Ascending aorta (tissue), 2 donors: ENCODE results near the gene WASHC4. TPM values are rescaled to one million over a fixed set of nuclear protein-coding genes. Genes with fewer than 3 reads are reported as not detected.

ENCODE experiments used
- DNase-seq, 2 donors: peaks; one replicate each; pipeline ENCODE4 v3.0.0-alpha.2; 2019; ENCODE audit warnings: low spot score in 2 of 2
- H3K27ac ChIP-seq, 2 donors: fragments of 200-600 bp; sonication (generic); one replicate each; pipeline ENCODE4 v1.5.1; 2016 to 2017; ENCODE audit warnings: mild to moderate bottlenecking in 1 of 2
- H3K27me3 ChIP-seq: fragments of 200-600 bp; sonication (generic); one replicate; pipeline ENCODE4 v1.5.1; 2017
- H3K36me3 ChIP-seq, 2 donors: fragments of 200-600 bp; sonication (generic); one replicate each; pipeline ENCODE4 v1.5.1; 2016
- H3K4me1 ChIP-seq, 2 donors: fragments of 200-600 bp; sonication (generic); one replicate each; pipeline ENCODE4 v1.5.1; 2016 to 2017; ENCODE audit warnings: mild to moderate bottlenecking in 1 of 2
- H3K4me3 ChIP-seq, 2 donors: fragments of 200-600 bp; sonication (generic); one replicate each; pipeline ENCODE4 v1.5.1; 2016 to 2017; ENCODE audit warnings: mild to moderate bottlenecking in 1 of 2
- H3K9me3 ChIP-seq, 2 donors: fragments of 200-600 bp; sonication (generic); one replicate each; pipeline ENCODE4 v1.5.1; 2016
- intact Hi-C: fragments of 100-400 bp; cut with DNase I; formaldehyde crosslinking; loops from one replicate; pipeline ENCODE4 v1.15.1; 2023
- total RNA-seq: library from RNA; depleted of rRNA; stranded (reverse); fragments of >200 nt; gene quantifications from one replicate; pipeline ENCODE4 v1.1.0, GENCODE V29; 2016
- TF ChIP-seq, protein P1 (sequence below), 3 experiments: fragments of 200-600 bp in 2 of 3; fragments of 450-650 bp in 1 of 3; sonication (generic) in 2 of 3; IDR thresholded peaks; one replicate each; pipeline ENCODE4 v1.5.1; 2016 to 2019; ENCODE audit warnings: antibody characterized with exemption in 3 of 3, mild to moderate bottlenecking in 1 of 3, moderate library complexity in 1 of 3

Gene WASHC4
- total RNA-seq, 1 donor from 2014 or later, result 22.8 TPM

DNA sequence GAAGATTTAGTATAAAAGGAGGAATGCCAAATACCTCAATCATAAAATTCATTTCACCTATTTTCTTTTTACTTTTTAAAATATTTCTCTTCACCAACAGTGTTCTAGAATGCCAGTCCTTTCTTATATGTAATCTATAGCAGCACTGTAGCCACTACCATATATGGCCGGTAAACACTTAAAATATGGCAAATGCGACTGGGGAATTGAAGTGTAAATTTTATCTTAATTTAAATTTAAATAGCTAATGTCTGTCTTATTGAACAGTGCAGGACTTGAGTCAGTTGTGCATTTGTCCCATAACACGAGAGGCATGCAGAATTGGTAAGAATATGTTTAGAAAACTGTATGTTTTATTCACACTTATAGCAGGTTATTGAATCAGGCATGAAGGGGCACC, 50.1 kb downstream of the WASHC4 start:
- intact Hi-C loops, result no loop called here
- TF ChIP-seq, protein P1, sequence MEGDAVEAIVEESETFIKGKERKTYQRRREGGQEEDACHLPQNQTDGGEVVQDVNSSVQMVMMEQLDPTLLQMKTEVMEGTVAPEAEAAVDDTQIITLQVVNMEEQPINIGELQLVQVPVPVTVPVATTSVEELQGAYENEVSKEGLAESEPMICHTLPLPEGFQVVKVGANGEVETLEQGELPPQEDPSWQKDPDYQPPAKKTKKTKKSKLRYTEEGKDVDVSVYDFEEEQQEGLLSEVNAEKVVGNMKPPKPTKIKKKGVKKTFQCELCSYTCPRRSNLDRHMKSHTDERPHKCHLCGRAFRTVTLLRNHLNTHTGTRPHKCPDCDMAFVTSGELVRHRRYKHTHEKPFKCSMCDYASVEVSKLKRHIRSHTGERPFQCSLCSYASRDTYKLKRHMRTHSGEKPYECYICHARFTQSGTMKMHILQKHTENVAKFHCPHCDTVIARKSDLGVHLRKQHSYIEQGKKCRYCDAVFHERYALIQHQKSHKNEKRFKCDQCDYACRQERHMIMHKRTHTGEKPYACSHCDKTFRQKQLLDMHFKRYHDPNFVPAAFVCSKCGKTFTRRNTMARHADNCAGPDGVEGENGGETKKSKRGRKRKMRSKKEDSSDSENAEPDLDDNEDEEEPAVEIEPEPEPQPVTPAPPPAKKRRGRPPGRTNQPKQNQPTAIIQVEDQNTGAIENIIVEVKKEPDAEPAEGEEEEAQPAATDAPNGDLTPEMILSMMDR (IDR thresholded peaks at IDR 0.05), result no peak
- no peak for DNase-seq
- Histone ChIP-seq H3K9me3 (no peaks in the 10 kb centered on the region), H3K4me1 (no peaks in the 10 kb centered on the region), H3K4me3 (no peak overlapping the region), H3K27ac (no peak overlapping the region), H3K27me3 (no peaks in the 10 kb centered on the region), H3K36me3 (peaks cover 44 to 69% of the 10 kb centered on the region in 2 donors)

DNA sequence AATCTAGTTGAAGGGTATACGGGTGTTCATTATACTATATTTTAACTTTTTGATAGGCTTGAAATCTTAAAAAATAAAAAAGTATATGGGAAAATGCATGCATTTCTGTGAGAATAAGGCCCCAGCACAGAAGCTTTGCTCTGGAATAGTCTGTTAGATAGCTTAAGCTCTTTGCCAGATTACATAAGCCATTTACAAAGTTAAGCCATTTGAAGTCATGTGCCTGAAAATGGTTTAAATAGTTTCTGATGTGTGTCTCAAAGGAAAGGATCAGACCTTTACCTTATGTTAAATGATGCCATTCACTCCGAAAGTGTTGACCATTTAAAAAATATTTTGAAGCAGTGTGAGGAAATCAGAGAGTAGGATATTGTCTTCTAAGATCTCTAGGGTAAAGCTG, 51.3 kb downstream of the WASHC4 start:
- TF ChIP-seq, protein P1 (IDR thresholded peaks at IDR 0.05), result no peak
- H3K27ac ChIP-seq, result no peak overlapping the region
- no peaks in the 10 kb centered on the region for H3K9me3 ChIP-seq
- no peaks in the 10 kb centered on the region for H3K4me1 ChIP-seq
- no peaks in the 10 kb centered on the region for H3K27me3 ChIP-seq
- intact Hi-C loops, result no loop called here
- H3K4me3 ChIP-seq, result no peak overlapping the region
- peaks cover 40 to 71% of the 10 kb centered on the region in 2 donors for H3K36me3 ChIP-seq
- DNase-seq, result no peak

DNA sequence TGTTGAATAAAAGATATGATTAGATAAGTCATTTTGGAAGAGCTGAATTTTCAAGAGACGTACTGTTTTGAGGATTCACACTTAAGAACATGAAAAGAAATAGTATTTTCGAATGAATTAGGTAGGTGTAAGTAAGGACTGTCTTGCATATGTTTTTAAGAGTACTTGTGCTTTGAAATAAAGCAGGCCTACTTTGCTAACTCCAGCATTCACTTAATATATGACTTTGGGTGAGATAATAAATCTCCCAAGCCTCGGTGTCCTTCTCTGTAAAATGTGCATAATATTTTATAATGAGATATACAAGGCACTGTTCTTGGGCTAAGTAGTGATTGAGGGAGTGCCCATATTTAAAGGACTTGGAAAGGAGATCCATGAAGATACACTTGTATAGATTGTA, 54.6 kb downstream of the WASHC4 start:
- Histone ChIP-seq H3K27ac (no peak overlapping the region), H3K27me3 (no peaks in the 10 kb centered on the region), H3K36me3 (peaks cover 52 to 83% of the 10 kb centered on the region in 2 donors), H3K4me1 (no peaks in the 10 kb centered on the region), H3K9me3 (no peaks in the 10 kb centered on the region), H3K4me3 (no peak overlapping the region)
- no peak for DNase-seq
- intact Hi-C loops, result no loop called here
- TF ChIP-seq, protein P1 (IDR thresholded peaks at IDR 0.05), result no peak

DNA sequence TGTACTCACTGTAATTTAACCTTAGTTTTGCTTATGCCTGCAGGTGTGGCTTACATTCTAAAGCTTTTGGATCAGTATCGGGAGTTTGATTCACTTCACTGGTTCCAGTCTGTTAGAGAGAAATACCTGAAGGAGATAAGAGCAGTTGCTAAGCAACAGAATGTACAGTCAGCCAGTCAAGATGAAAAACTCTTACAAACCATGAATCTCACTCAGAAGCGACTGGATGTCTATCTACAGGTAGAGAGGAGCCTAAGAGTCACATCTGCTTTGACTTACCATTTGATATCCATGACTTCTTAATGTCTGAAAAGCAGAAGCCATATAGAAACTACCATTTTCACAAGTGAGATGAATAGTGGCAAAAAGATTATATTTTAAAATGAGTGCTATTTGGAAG, 56.5 kb downstream of the WASHC4 start:
- TF ChIP-seq, protein P1 (IDR thresholded peaks at IDR 0.05), result no peak
- intact Hi-C loops, result no loop called here
- Histone ChIP-seq H3K27ac (no peak overlapping the region), H3K27me3 (no peaks in the 10 kb centered on the region), H3K4me1 (no peaks in the 10 kb centered on the region), H3K9me3 (no peaks in the 10 kb centered on the region), H3K36me3 (peaks cover 48 to 74% of the 10 kb centered on the region in 2 donors), H3K4me3 (no peak overlapping the region)
- DNase-seq, result no peak

DNA sequence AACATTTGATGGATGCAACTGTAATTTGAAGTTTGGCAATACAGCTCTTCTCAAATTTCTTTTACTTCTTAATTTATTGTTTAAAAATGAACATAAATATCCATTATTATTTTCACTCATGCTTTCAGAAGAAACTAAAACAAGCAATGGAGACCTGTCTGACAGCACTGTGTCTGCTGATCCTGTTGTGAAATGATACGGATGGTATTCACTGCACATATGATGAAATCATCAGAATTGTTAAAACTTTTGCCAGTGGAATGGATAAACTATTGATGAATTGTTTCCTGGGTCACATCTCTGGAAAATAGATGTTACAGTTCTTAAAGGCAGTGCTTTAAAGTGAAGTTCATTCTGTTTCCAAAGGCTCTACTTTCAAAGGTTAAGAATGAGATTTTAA, 59.2 kb downstream of the WASHC4 start:
- intact Hi-C loops, result loop anchor here (5.0 kb wide), 1 partner anchor 216 kb away; no protein-coding TSS in a partner anchor
- Histone ChIP-seq H3K9me3 (no peaks in the 10 kb centered on the region), H3K36me3 (peaks cover 41 to 80% of the 10 kb centered on the region in 2 donors), H3K27ac (no peak overlapping the region), H3K4me3 (no peak overlapping the region), H3K27me3 (no peaks in the 10 kb centered on the region), H3K4me1 (no peaks in the 10 kb centered on the region)
- TF ChIP-seq, protein P1 (IDR thresholded peaks at IDR 0.05), result no peak
- DNase-seq, result no peak

DNA sequence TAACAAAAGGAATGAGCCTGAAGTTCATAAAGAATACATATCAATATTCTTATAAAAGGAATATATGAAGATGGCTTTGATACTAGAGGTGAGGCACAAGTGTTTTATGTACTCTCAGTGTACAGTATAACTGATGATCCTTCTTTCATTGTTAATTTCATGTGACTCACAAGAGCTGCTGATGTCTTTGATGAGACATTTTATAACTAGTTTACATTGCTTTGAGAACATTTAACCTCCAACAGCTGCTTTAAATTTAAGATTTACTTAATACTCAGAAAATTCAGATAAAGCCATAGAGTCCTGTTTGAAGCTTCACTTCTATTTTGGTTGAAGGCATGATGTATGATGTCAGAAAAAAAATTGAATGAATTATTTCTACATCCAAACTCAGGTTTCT, 59.8 kb downstream of the WASHC4 start:
- intact Hi-C loops, result loop anchor here (5.0 kb wide), 1 partner anchor 215 kb away; no protein-coding TSS in a partner anchor
- TF ChIP-seq, protein P1 (IDR thresholded peaks at IDR 0.05), result no peak
- Histone ChIP-seq H3K27me3 (no peaks in the 10 kb centered on the region), H3K27ac (no peak overlapping the region), H3K4me1 (no peaks in the 10 kb centered on the region), H3K36me3 (peaks cover 44 to 74% of the 10 kb centered on the region in 2 donors), H3K4me3 (no peak overlapping the region), H3K9me3 (no peaks in the 10 kb centered on the region)
- no peak for DNase-seq
